ENCODE measurements around the gene TAF15. TPM values are rescaled to one million over a fixed set of nuclear protein-coding genes. Genes with fewer than 3 reads are reported as not detected.

The TAF15 gene
- total and polyA plus RNA-seq, 2 donors (not counting 1 experiment from before 2014, with no cell fraction given) = 22.9 to 84.1 TPM

- Histone ChIP-seq H4K20me1 (ENCODE audit: control insufficient read depth, extremely low read depth, insufficient read depth, low read length) (no peaks in the 10 kb centered on the region), H3K27me3 (ENCODE audit: control insufficient read depth, insufficient read depth, low read length) (no peaks in the 10 kb centered on the region), H3K4me2 (ENCODE audit: extremely low read depth, insufficient read depth, low read length) (no peak overlapping the region), H3K36me3 (ENCODE audit: control insufficient read depth, insufficient read depth, low read length) (no peaks in the 10 kb centered on the region), H3K4me3 (replicated peaks in 1 of 4; ENCODE audit: control extremely low read depth in 1 of 4, insufficient read depth in 1 of 4, low read depth in 3 of 4, low read length in 4 of 4) (no peak overlapping the region), H3K9me3 (ENCODE audit: control insufficient read depth, insufficient read depth, low read depth, low read length) (no peaks in the 10 kb centered on the region), H3K9ac (ENCODE audit: insufficient read depth, low read length) (no peak overlapping the region), H2AFZ (ENCODE audit: low read length) (no peak overlapping the region), H3K4me1 (ENCODE audit: control insufficient read depth, extremely low read depth, insufficient read depth, low read length) (no peaks in the 10 kb centered on the region), H3K27ac (ENCODE audit: insufficient read depth, low read length) (no peak overlapping the region), H3K79me2 (ENCODE audit: control insufficient read depth, insufficient read depth, low read length) (no peaks in the 10 kb centered on the region)
- no peak for TF ChIP-seq CTCF (conservative IDR thresholded peaks at IDR 0.05 in 1 of 2, IDR thresholded peaks at IDR 0.05 in 1 of 2; ENCODE audit: low read depth in 1 of 2, low read length in 2 of 2)
- TF ChIP-seq EZH2 (IDR thresholded peaks at IDR 0.05; ENCODE audit: low read length, missing control alignments) = no peak
- no peak for DNase-seq (ENCODE audit: low read depth in 2 of 2)
Measured at GRCh38 chr17:35891269-35891668, 82.0 kb downstream of the TAF15 start.

- Histone ChIP-seq H3K9me3 (ENCODE audit: control insufficient read depth, insufficient read depth, low read depth, low read length) (no peaks in the 10 kb centered on the region), H3K4me2 (ENCODE audit: extremely low read depth, insufficient read depth, low read length) (no peak overlapping the region), H2AFZ (ENCODE audit: low read length) (no peak overlapping the region), H3K27ac (ENCODE audit: insufficient read depth, low read length) (no peak overlapping the region), H3K4me1 (ENCODE audit: control insufficient read depth, extremely low read depth, insufficient read depth, low read length) (no peaks in the 10 kb centered on the region), H3K4me3 (replicated peaks in 1 of 4; ENCODE audit: control extremely low read depth in 1 of 4, insufficient read depth in 1 of 4, low read depth in 3 of 4, low read length in 4 of 4) (no peak overlapping the region), H3K36me3 (ENCODE audit: control insufficient read depth, insufficient read depth, low read length) (no peaks in the 10 kb centered on the region), H3K79me2 (ENCODE audit: control insufficient read depth, insufficient read depth, low read length) (no peaks in the 10 kb centered on the region), H3K9ac (ENCODE audit: insufficient read depth, low read length) (no peak overlapping the region), H4K20me1 (ENCODE audit: control insufficient read depth, extremely low read depth, insufficient read depth, low read length) (no peaks in the 10 kb centered on the region), H3K27me3 (ENCODE audit: control insufficient read depth, insufficient read depth, low read length) (no peaks in the 10 kb centered on the region)
- TF ChIP-seq CTCF (conservative IDR thresholded peaks at IDR 0.05 in 1 of 2, IDR thresholded peaks at IDR 0.05 in 1 of 2; ENCODE audit: low read depth in 1 of 2, low read length in 2 of 2) = no peak
- TF ChIP-seq EZH2 (IDR thresholded peaks at IDR 0.05; ENCODE audit: low read length, missing control alignments) = no peak
- DNase-seq (ENCODE audit: low read depth in 2 of 2) = peak in 1 of 2 donors; percentile 22
Measured at GRCh38 chr17:35892091-35893035, 83.1 kb downstream of the TAF15 start.

GRCh38 chr17:35893751-35894150 is 84.5 kb downstream of the TAF15 start:
- Histone ChIP-seq H3K4me3 (replicated peaks in 1 of 4; ENCODE audit: control extremely low read depth in 1 of 4, insufficient read depth in 1 of 4, low read depth in 3 of 4, low read length in 4 of 4) (no peak overlapping the region), H3K27ac (ENCODE audit: insufficient read depth, low read length) (no peak overlapping the region), H3K4me2 (ENCODE audit: extremely low read depth, insufficient read depth, low read length) (no peak overlapping the region), H3K36me3 (ENCODE audit: control insufficient read depth, insufficient read depth, low read length) (no peaks in the 10 kb centered on the region), H4K20me1 (ENCODE audit: control insufficient read depth, extremely low read depth, insufficient read depth, low read length) (no peaks in the 10 kb centered on the region), H3K79me2 (ENCODE audit: control insufficient read depth, insufficient read depth, low read length) (no peaks in the 10 kb centered on the region), H3K9me3 (ENCODE audit: control insufficient read depth, insufficient read depth, low read depth, low read length) (no peaks in the 10 kb centered on the region), H3K4me1 (ENCODE audit: control insufficient read depth, extremely low read depth, insufficient read depth, low read length) (no peaks in the 10 kb centered on the region), H2AFZ (ENCODE audit: low read length) (no peak overlapping the region), H3K9ac (ENCODE audit: insufficient read depth, low read length) (no peak overlapping the region), H3K27me3 (ENCODE audit: control insufficient read depth, insufficient read depth, low read length) (no peaks in the 10 kb centered on the region)
- no peak for DNase-seq (ENCODE audit: low read depth in 2 of 2)
- TF ChIP-seq EZH2 (IDR thresholded peaks at IDR 0.05; ENCODE audit: low read length, missing control alignments) (no peak), CTCF (conservative IDR thresholded peaks at IDR 0.05 in 1 of 2, IDR thresholded peaks at IDR 0.05 in 1 of 2; ENCODE audit: low read depth in 1 of 2, low read length in 2 of 2) (no peak)
